ENCODE measurements around the gene CLEC3B.
A peak's percentile ranks its signal among the peaks of the same experiment; 100 is the strongest.
"Not testable (repeated sequence)": the region's sequence is repeated elsewhere in the genome, so short reads cannot be mapped to it uniquely, and the experiment has no call there.

CLEC3B gene

GRCh38 chr3:44982817-44983216, 43.3 kb upstream of the CLEC3B start:
- DNase-seq (ENCODE audit: low read depth in 1 of 2, low spot score in 1 of 2): no peak
- Histone ChIP-seq H3K27ac (replicated peaks) (no peak overlapping the region), H3K4me3 (replicated peaks; ENCODE audit: insufficient read depth, low read length) (no peak overlapping the region), H3K27me3 (ENCODE audit: insufficient read depth, poor library complexity, severe bottlenecking) (no peaks in the 10 kb centered on the region)
- TF ChIP-seq POLR2AphosphoS5 (IDR thresholded peaks at IDR 0.05; ENCODE audit: low read depth): no peak
- no peak for TF ChIP-seq SPI1 (IDR thresholded peaks at IDR 0.05; ENCODE audit: borderline replicate concordance, low read depth)

DNA sequence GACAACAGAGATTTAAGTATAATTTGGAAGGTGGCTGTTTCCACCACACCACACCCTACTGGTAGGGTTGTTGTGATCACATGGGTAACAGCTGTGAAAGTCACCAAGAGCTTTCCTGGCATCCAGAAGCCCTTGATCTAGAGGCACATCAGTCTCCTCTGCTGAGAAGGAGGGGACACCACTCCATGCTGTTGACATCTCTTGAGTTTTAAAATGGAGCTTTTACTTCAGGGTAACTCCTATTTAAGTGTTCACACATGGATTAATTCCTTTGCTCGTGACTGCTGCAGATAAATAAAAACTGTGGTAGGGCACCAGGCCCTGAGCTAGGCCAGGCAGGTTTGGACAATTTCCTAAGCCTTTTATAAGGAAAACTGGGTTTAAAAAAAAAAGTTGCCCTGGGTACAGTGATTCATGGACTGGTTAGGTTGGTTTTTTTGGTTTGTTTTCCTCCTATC, 42.6 kb upstream of the CLEC3B start:
- Histone ChIP-seq H3K27me3 (ENCODE audit: insufficient read depth, poor library complexity, severe bottlenecking) (no peaks in the 10 kb centered on the region), H3K4me3 (replicated peaks; ENCODE audit: insufficient read depth, low read length) (no peak overlapping the region), H3K27ac (replicated peaks) (no peak overlapping the region)
- TF ChIP-seq GABPA (IDR thresholded peaks at IDR 0.05; ENCODE audit: low read depth) (no peak), SPI1 (IDR thresholded peaks at IDR 0.05; ENCODE audit: borderline replicate concordance, low read depth) (no peak), POLR2AphosphoS5 (IDR thresholded peaks at IDR 0.05; ENCODE audit: low read depth) (no peak), CTCF (IDR thresholded peaks at IDR 0.05; ENCODE audit: insufficient read depth, low read length) (no peak)
- TF ChIP-seq, protein P1, sequence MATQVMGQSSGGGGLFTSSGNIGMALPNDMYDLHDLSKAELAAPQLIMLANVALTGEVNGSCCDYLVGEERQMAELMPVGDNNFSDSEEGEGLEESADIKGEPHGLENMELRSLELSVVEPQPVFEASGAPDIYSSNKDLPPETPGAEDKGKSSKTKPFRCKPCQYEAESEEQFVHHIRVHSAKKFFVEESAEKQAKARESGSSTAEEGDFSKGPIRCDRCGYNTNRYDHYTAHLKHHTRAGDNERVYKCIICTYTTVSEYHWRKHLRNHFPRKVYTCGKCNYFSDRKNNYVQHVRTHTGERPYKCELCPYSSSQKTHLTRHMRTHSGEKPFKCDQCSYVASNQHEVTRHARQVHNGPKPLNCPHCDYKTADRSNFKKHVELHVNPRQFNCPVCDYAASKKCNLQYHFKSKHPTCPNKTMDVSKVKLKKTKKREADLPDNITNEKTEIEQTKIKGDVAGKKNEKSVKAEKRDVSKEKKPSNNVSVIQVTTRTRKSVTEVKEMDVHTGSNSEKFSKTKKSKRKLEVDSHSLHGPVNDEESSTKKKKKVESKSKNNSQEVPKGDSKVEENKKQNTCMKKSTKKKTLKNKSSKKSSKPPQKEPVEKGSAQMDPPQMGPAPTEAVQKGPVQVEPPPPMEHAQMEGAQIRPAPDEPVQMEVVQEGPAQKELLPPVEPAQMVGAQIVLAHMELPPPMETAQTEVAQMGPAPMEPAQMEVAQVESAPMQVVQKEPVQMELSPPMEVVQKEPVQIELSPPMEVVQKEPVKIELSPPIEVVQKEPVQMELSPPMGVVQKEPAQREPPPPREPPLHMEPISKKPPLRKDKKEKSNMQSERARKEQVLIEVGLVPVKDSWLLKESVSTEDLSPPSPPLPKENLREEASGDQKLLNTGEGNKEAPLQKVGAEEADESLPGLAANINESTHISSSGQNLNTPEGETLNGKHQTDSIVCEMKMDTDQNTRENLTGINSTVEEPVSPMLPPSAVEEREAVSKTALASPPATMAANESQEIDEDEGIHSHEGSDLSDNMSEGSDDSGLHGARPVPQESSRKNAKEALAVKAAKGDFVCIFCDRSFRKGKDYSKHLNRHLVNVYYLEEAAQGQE (IDR thresholded peaks at IDR 0.05; ENCODE audit: insufficient replicate concordance, low read depth): no peak
- no peak for DNase-seq (ENCODE audit: low read depth in 1 of 2, low spot score in 1 of 2)

- no peak for DNase-seq (ENCODE audit: low read depth in 1 of 2, low spot score in 1 of 2)
- H3K4me3 ChIP-seq (replicated peaks; ENCODE audit: insufficient read depth, low read length): no peak overlapping the region
- H3K27ac ChIP-seq (replicated peaks): no peak overlapping the region
- H3K27me3 ChIP-seq (ENCODE audit: insufficient read depth, poor library complexity, severe bottlenecking): no peaks in the 10 kb centered on the region
- no peak for TF ChIP-seq CTCF (IDR thresholded peaks at IDR 0.05; ENCODE audit: insufficient read depth, low read length)
- TF ChIP-seq GABPA (IDR thresholded peaks at IDR 0.05; ENCODE audit: low read depth): no peak
- TF ChIP-seq POLR2AphosphoS5 (IDR thresholded peaks at IDR 0.05; ENCODE audit: low read depth): no peak
- TF ChIP-seq, protein P1 (IDR thresholded peaks at IDR 0.05; ENCODE audit: insufficient replicate concordance, low read depth): no peak
- no peak for TF ChIP-seq SPI1 (IDR thresholded peaks at IDR 0.05; ENCODE audit: borderline replicate concordance, low read depth)
Measured at GRCh38 chr3:44984335-44984734, 41.8 kb upstream of the CLEC3B start.

- H3K4me3 ChIP-seq (replicated peaks; ENCODE audit: insufficient read depth, low read length); H3K27me3 ChIP-seq (ENCODE audit: insufficient read depth, poor library complexity, severe bottlenecking); H3K27ac ChIP-seq (replicated peaks); DNase-seq (ENCODE audit: low read depth in 1 of 2, low spot score in 1 of 2): not testable (repeated sequence)
Measured at GRCh38 chr3:44986330-44986729, 39.8 kb upstream of the CLEC3B start.

DNA sequence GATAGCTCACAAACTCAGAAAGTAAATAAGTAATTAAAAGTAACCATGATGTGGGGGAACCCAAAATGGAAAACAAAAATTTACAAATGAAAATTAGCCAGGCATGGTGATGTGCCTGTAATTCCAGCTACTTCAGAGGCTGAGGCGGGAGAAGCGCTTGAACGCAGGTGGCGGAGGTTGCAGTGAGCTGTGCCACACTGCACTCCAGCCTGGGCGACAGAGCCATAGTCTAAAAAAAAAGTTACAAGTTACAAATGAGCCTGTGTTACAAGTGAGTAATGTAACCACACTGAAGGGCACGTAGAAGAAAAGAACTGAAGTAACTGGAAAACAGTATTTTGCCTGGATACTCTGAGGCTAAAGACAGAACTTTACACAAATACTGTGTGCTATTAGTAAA, 38.8 kb upstream of the CLEC3B start:
- Histone ChIP-seq H3K4me3 (replicated peaks; ENCODE audit: insufficient read depth, low read length) (no peak overlapping the region), H3K27ac (replicated peaks) (peak overlapping the region; percentile 12; the same call in 1 of the 2 replicates), H3K27me3 (ENCODE audit: insufficient read depth, poor library complexity, severe bottlenecking) (no peaks in the 10 kb centered on the region)
- DNase-seq (ENCODE audit: low read depth in 1 of 2, low spot score in 1 of 2): no peak
- no peak for TF ChIP-seq POLR2AphosphoS5 (IDR thresholded peaks at IDR 0.05; ENCODE audit: low read depth)
- TF ChIP-seq GABPA (IDR thresholded peaks at IDR 0.05; ENCODE audit: low read depth): no peak
- no peak for TF ChIP-seq SPI1 (IDR thresholded peaks at IDR 0.05; ENCODE audit: borderline replicate concordance, low read depth)
- TF ChIP-seq, protein P1 (IDR thresholded peaks at IDR 0.05; ENCODE audit: insufficient replicate concordance, low read depth): no peak
- no peak for TF ChIP-seq CTCF (IDR thresholded peaks at IDR 0.05; ENCODE audit: insufficient read depth, low read length)
